ENCODE data around the gene MPC1.

Gene MPC1

DNA sequence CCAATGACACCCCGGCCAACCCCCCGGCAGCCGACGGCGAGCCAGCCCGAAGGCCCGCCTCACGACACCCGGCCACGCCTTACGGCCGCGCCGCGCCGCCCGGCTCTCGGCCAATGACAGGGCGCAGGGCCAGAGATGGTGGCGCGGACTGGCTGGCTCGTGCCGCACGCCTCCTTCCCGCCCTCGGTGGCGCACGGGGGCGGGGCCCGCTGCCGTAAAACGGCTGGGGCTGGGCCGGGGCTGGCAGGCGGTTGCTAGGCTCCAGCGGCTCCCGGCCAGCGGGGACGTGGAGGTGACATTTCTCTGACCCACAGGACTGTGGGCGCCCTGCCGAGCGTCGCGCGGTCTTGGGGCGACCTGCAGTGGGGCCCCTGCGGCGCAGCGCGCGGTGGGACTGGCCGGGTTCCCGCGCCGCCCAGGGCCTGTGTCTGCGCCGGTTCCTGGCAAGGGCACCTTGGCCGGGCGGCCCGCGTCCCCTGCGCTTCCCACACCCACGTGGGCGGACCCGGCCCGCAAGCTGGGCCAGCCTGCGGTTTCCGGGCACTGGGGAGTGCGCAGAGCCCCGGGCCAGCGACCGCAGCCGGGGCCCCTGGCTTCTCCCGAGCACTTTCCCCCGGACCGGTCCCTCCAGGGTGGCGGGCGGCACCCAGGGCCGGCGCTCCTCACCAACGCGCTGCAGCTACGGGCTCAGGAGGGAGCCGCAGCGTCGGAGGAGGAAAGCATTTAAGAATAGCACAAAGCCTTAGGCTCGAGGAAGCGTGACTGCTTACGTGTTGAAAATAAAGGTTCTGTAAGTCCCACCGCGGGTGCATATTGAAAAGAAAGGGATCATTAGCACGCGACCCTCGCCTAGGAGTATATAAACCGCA is at the start of gene MPC1:
Gene MPC1 (minus strand): TSS at position 8 of the 869 bp plus-strand sequence. CDS start 64 bp downstream, outside the sequence.
- TF ChIP-seq, protein P1, sequence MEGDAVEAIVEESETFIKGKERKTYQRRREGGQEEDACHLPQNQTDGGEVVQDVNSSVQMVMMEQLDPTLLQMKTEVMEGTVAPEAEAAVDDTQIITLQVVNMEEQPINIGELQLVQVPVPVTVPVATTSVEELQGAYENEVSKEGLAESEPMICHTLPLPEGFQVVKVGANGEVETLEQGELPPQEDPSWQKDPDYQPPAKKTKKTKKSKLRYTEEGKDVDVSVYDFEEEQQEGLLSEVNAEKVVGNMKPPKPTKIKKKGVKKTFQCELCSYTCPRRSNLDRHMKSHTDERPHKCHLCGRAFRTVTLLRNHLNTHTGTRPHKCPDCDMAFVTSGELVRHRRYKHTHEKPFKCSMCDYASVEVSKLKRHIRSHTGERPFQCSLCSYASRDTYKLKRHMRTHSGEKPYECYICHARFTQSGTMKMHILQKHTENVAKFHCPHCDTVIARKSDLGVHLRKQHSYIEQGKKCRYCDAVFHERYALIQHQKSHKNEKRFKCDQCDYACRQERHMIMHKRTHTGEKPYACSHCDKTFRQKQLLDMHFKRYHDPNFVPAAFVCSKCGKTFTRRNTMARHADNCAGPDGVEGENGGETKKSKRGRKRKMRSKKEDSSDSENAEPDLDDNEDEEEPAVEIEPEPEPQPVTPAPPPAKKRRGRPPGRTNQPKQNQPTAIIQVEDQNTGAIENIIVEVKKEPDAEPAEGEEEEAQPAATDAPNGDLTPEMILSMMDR (IDR thresholded peaks at IDR 0.05; ENCODE audit: control insufficient read depth, insufficient read depth, low read depth, low read length, missing control alignments) = no peak
- peak within 1 kb of the TSS; percentile 84 for H3K4me3 ChIP-seq (ENCODE audit: control insufficient read depth, low read depth, low read length)
- DNase-seq (ENCODE audit: low read depth) = peak; percentile 74

GRCh38 chr6:166430269-166430668 is 47.5 kb upstream of the MPC1 start:
- no peak for DNase-seq (ENCODE audit: low read depth)
- H3K4me3 ChIP-seq (ENCODE audit: control insufficient read depth, low read depth, low read length) = no peak overlapping the region
- TF ChIP-seq, protein P1 (IDR thresholded peaks at IDR 0.05; ENCODE audit: control insufficient read depth, insufficient read depth, low read depth, low read length, missing control alignments) = no peak

DNA sequence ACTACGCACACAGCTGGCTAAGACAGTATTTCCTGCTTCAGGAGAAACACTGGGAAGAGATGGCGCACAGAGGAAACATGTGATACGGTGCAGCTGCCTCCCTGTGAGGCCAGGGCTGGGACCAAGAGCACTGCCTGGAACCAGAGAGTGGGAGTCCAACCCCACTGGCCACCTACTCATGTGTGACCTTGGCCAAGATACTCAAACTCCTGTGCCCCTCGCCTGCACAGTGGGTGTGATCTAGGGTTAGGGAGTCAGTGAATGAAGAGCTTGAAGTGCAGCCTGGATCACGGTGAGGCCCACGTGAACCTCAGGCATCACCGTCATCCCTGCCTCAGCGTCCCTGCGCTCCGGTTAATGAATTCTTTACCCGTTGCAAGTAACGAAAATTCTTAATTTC is 41.7 kb upstream of the MPC1 start:
- DNase-seq (ENCODE audit: low read depth) = no peak
- no peak overlapping the region for H3K4me3 ChIP-seq (ENCODE audit: control insufficient read depth, low read depth, low read length)
- TF ChIP-seq, protein P1 (IDR thresholded peaks at IDR 0.05; ENCODE audit: control insufficient read depth, insufficient read depth, low read depth, low read length, missing control alignments) = no peak

- no peak overlapping the region for H3K4me3 ChIP-seq (ENCODE audit: control insufficient read depth, low read depth, low read length)
- TF ChIP-seq, protein P1 (IDR thresholded peaks at IDR 0.05; ENCODE audit: control insufficient read depth, insufficient read depth, low read depth, low read length, missing control alignments) = no peak
- DNase-seq (ENCODE audit: low read depth) = no peak
Measured at GRCh38 chr6:166423781-166424180, 41.0 kb upstream of the MPC1 start.

- no peak overlapping the region for H3K4me3 ChIP-seq (ENCODE audit: control insufficient read depth, low read depth, low read length)
- TF ChIP-seq, protein P1 (IDR thresholded peaks at IDR 0.05; ENCODE audit: control insufficient read depth, insufficient read depth, low read depth, low read length, missing control alignments) = no peak
- DNase-seq (ENCODE audit: low read depth) = no peak
Measured at GRCh38 chr6:166423051-166423745, 40.5 kb upstream of the MPC1 start.

DNA sequence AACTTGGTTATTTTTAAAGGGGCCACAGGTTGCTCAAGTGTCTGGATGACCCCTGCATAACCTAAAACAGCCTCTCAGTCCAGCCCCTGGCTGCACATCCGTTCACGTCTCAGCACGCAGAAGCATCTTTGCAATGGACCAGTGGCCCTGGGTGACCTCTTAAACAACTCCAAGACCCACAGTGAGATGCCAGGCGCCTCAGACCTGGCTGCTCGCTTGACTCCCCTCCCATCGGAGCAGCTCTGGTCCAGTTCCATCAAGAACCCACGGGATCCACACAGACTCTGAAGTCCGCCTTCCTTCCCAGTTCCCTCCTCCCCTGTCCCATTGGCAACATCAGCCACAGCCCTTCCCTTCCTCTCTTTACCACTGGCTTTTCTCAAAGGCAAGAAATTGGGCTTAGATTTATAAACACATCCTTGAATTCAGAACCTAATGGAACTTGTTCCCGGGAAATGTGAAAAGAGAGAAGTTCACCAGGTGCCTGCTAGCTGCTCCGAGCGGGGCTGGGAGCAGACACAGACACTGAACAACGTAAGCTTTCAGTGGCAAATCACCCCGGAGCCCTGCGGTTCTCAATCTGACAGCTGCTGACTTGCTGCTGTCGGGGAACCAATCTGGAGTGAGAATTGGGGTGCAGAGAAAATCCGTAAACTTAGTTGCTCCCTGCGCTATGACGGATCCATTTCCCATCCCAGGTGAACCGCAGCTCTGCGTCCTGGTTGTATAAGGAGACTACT is 39.6 kb upstream of the MPC1 start:
- DNase-seq (ENCODE audit: low read depth) = no peak
- no peak overlapping the region for H3K4me3 ChIP-seq (ENCODE audit: control insufficient read depth, low read depth, low read length)
- TF ChIP-seq, protein P1 (IDR thresholded peaks at IDR 0.05; ENCODE audit: control insufficient read depth, insufficient read depth, low read depth, low read length, missing control alignments) = no peak

Measured in AG09309 (cell line).